ENCODE data around the gene UNC79.

GRCh38 chr14:93741556-93742230, 311.0 kb downstream of the UNC79 start:
- TF ChIP-seq CTCF (IDR thresholded peaks at IDR 0.05) = no peak
- no peak for TF ChIP-seq POLR2A (IDR thresholded peaks at IDR 0.05)

Data from thyroid gland (tissue), 4 donors.